Measurements from ENCODE around the gene SNPH.

Gene SNPH

DNA sequence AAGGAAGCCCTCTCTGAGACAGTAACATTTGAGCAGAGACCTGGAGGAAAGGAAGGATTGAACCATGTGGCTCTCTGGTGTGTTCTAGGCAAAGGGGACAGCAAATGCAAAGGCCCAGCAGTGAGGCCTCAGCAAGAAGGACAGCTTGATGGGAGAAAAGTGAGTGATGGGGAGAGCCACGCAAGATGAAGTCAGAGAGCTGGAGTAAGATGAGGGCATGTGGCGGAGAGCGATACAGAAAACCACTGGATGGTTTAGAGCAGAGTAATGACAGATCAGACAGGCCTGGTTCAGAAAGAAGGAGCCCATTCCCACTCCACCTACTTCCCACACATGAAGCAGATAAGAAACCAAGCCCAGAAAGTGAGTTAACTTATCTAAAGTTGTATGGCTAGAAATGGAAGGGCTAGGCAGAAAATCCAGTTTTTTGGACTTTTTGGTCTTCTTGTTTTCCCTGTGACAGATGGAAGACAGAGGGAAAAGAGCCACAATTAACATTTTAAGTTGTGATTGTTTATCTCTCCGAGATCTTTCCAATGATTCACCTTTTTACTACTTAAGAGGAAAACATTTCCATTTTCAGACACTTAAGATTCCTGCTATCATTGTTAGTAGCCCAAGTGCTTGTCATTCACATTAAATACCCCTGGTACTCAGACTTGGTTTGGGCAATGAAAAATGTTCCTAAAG lies 723 bp upstream of the SNPH start:
- DNase-seq (ENCODE audit: low read depth), result no peak

DNA sequence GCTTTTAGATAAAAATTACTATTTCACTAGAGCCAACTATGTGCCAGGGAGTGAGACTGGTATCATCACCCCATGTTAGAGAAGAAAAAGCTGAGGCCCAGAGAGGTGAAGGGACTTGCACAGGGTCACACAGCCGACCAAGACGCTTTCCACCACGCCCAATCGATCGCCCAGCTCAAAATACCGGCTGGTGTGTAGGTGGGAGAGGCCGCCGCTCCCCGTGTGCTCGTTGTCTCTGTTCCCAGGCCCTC lies 253 bp upstream of the SNPH start:
- DNase-seq (ENCODE audit: low read depth), result no peak

DNA sequence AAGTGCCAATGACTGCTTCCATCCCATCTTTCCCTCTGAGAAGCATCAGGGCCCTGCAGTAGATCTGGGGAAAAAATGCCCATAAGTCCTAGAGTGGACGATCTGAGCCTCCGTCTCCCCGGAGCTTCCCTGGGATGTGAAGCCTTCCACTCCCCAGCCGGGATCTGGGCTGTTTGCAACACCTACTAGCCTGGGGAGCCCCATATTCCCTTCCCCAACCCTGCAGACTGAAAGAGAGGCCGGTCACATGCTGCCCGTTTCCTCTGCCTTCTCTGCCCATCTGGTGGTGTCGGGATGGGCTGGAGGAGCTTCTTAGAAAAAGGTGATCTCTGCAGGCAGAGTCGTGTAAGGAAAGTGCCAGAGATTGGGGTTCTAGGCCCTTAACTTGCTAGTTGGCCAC lies 1.1 kb downstream of the SNPH start:
- no peak for DNase-seq (ENCODE audit: low read depth)

DNA sequence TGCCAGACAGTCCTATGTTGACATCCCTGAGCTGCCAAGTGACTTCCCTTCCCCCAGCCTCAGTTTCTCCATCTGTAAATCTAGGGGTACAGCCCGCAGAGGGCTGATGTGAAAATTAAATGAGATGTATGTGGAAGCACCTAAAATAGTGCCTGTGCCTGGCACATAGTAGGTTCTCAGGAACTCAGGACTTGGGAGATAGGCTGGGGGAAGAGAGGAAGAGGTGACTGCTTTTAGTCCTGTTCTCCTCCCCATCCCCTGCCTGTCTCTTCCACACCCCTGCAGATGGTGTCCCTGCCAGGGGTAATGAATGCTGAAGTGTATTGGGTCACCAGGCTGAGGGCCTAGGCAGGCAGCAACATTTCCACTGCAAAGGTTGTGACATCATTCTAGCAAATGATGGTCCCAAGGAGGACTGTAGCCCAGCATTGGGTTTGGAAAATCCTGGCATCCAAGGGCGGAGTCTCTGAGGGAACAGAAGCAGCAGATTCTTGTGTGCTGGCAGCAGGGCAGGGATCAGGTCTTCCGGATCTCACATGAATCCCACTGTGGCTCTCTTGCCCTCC lies 1.8 kb downstream of the SNPH start:
- DNase-seq (ENCODE audit: low read depth), result no peak

DNA sequence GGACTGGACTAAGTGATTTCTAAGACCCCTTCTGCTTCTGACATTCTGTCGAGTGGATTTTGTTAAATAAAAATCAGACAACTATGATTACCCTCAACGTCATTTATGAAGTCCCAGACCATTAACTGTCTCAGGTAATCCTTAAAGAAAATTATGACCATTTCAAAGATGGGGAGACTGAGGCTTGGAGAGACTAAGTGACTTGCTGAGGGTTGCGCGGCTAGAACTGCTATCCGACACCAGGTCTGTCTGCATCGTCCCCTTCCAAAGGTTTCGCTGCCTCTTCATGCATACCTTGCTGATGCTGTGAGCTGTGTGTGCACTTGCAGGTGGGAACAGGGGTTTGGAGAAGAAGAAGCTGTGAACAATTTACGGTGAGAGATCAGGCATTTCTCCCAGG lies 3.1 kb downstream of the SNPH start:
- no peak for DNase-seq (ENCODE audit: low read depth)

DNA sequence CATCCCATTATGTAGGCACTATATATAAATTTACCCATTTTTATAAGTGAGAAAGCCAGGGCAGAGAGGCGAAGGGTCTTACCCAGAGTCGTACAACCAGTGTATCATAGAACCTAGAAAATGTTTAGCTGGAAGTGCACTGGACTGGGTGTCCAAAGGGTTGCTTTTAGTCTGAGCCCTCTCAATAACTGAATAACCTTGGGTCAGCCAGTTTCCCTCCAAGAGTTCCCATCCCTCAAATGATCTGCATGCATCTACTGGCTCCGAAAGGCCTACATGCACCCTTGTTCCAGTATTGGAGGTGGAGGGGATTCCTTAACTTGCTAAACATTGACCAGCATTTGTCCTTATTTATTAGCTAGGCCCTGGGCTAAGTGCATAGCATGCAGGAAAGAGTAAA lies 3.8 kb downstream of the SNPH start:
- no peak for DNase-seq (ENCODE audit: low read depth)

DNA sequence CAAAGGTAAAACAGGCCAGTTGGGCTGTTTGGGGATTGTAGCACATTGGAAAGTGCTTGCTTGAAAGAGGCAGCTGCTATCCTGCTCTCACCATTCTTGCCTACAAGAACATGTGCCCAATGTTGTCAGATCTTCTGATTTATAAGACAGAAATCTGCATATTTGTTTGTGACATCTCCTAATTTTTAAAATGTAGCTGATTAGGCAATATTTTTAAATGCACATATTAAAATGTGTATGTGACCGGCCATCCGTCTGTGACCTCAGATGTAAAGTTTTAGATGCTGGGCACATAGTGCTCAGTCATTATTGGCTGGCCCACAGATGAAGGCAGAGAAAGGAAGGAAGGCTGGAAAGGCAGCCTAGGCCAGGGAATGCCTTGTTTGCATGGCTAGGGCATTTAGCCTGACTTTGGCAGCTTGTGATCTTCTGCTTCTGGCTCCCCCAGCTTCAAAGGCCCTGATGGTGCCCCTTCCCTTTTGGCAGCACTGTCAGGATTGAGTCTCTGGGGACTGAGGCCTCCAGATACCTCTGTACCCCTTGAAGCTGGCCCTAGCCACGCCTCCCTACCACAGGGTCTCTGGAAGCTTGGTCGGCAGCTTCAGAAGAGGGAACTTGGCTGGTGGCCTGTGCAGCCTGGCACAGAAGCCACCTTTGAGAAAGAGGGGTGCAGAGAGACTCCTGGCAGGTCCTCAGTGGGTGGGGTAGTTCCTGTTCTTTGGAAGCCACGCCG lies 6.4 kb downstream of the SNPH start:
- DNase-seq (ENCODE audit: low read depth), result no peak

DNA sequence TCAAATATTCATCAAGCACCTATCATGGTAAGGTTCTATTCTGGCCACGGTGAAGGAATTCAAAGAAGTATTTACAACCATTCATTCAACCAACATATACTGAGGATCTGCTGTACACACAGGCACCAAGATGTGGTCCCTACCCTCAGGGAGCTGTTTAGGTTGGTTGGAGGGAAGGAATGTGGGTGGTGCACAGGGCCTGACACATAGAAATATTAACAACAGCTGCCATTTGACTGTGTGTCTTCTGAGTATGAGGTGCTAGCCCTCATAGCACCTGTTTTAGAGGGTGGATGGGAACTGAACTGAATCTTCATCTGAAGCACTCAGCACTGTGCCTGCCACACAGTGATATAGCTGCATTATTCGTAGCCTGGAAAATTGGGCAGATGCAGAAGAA lies 7.3 kb downstream of the SNPH start:
- DNase-seq (ENCODE audit: low read depth), result no peak

DNA sequence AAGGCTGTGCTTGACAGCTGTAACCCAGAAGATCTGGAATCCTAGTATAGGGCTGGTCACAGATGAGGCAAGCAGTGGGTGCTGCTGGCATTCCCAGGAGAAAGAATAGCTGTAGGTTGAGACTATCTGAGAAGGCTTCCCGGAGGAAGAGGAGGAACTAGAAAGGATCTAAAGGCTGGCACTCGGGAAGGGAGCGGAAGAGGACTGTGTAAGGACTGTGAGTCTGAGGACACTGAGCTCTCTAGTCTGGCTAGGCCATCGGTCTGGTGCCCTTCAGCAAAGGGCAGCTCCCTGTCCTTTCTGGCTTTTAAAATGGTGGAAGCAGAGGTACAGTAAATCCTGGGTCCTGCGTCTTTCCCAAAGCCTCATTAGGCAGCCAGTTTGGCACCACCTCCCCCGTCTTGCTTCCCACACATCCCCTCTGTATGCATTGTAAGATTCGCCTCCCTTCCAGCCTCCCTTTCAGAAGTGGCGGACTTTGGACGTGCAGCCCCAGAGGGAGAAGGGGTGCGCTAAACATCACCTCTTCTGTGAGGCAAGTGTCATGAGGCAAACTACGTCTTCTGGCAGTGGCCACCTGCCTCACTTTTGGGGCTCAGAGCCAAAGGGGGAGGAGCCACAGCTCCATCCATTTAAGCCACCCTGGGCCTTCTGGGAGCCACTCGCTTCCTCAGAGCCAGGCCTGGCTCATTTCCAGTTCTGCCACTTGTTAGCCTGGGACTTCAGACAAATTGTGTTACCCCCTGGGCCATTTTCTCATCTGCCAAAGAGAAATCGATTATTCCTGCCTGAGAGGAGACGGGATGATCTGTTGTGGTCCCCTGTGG lies 8.6 kb downstream of the SNPH start:
- no peak for DNase-seq (ENCODE audit: low read depth)

DNA sequence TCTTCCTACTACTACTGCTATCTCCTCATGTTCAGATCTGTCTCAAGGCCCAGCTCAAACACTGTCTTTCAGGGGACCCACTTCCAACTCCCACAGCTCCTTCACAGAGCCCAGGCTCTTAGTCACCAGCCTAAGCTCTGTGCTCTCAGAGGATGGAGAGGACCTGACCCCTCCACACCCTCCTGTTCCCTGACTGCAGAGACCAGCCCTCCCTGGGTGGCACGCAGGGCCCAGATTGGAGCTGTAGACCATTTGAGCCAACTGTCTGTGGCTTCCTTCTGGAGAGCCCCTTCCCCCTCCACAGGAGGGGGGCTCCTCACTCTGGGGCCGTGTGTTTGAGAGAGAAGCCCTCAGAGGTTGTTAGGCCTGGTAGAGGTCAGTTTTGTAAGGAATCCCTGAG lies 9.8 kb downstream of the SNPH start:
- DNase-seq (ENCODE audit: low read depth), result no peak

DNA sequence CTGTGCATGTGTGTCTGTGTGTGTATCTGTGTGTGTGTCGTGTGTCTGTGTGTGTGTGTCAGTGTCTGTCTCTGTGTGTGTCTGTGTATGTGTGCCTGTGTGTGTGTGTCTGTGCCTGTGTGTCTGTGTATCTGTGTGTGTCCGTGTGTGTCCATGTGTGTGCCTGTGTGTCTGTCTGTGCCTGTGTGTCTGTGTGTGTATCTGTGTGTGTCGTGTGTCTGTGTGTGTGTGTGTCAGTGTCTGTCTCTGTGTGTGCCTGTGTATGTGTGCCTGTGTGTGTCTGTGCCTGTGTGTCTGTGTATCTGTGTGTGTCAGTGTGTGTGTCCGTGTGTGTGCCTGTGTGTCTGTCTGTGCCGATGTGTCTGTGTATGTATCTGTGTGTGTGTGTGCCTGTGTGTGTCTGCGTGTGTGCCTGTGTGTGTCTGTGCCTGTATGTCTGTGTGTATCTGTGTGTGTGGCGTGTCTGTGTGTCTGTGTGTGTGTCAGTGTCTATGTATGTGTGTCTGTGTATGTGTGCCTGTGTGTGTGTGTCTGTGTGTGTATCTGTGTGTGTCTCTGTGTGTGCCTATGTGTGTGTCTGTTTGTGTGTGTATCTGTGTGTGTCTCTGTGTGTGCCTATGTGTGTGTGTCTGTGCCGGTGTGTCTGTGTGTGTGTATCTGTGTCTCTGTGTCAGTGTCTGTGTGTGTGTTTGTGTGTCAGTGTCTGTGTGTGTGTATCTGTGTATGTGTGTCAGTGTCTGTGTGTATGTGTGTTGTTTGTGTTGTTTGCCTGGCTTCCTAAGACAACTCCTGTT lies 11.6 kb downstream of the SNPH start:
- no peak for DNase-seq (ENCODE audit: low read depth)

DNA sequence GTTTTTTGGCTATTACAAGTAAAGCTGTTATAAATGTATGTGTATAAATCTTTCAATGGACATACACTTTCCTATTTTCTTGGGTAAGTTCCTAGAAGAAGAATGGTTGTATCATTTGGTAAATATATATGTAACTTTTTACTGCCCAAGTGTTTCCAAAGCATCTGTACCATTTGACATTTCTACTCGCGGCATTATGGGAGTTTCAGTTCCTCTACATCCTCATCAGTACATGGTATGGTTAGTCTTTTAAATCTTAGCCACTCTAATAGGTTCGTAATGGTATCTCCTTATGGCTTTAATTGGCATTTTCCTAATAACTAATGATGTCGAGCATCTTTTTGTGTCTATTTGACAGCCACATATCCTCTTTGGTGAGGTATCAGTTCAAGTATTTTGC lies 12.9 kb downstream of the SNPH start:
- DNase-seq (ENCODE audit: low read depth), result no peak

DNA sequence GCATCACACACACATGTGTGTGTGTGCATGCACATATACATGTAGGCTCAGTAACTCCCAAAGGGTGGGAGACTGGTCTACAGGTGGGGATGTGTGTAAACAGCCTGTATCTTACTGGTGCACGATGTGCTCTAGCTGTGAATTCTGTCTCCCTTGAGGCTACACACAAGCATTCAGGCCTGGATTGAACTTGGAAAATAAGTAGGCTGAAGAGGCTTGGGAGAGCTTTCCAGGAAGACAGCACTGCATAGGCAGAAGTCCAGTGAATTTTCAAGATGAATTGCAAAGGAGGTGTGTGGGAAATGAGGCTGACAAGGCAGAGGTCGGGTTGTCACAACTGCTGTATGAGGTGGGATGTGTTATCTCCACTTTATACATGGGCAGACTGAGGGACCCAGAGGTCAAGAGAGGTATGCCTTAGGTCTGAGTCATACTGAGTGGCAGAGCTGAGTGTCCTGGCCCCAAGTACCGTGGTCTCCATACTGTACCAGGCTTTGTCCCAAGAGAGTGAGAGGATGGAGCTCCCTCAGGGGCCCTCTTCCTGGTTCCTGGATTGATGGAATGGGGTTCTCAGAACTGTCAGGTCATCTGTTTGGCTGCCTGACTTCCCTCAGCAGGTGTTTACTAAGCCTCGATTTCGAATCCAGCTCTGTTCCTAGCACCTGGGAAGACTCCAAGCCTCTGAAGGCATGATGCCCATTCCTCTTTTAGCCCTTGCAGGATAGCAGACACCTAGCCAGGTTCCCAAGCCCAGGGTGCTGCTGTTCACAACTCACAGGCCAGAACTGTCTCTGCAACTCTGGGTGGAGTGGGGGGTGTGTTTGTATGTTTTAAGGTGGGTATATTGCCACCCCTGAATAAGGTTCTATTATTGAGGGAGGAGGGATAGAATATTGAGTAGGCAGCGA lies 14.4 kb downstream of the SNPH start:
- no peak for DNase-seq (ENCODE audit: low read depth)

DNA sequence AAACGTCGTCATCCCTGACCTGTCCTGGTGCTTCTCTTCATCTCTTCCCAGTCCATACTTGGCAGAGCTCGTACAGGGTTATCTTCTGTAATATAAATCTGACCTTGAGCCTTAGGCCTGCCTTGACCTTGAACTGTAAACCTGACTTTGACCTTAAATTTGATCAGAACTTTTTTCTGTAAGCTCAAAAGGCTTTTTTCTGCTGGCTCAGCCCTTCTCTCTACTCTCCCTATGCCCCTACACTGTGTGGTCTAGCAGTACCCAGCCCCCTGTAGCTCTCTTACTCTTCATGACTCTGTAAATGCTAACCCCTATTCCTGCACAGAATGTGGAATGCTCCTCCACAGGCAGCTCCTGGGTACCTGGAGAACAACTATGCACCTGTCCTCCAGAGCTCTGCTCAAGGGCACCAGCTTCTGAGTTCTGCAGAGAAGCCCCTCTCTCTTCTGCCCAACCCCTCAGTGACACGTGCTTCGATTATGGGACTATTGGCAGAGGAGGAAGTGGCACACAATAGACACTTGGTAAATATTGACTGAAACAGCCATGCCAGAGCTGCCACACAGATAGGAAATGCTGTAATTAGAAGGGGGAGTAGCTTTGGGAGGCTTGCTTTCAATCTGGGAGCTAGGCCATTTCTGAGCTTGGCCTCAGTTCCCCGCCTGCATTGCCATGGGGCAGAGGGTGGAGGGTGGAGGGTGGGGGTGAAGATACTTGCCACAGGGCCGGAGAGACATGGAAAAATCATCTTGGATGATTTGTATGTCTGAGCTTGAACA lies 15.4 kb downstream of the SNPH start:
- DNase-seq (ENCODE audit: low read depth), result no peak

DNA sequence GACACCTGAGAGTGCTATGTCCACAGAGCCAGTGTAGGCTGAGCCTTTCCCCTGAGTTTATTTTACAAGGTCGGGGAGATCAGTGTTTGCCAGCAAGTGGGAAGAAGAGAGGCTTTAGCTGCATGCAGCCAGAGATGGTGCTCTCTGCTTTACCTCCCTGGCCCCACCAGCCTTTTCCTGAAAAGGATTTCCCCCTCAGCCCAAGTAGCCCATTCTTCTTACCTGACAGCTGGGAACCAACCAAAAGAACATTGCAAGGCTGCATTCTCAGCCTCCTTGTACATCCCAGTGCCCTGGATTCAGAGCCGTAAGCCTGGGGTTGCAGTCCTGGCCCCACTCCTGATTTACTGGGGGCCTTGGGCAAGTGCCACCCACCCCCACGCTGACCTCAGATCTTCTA lies 16.9 kb downstream of the SNPH start:
- no peak for DNase-seq (ENCODE audit: low read depth)

DNA sequence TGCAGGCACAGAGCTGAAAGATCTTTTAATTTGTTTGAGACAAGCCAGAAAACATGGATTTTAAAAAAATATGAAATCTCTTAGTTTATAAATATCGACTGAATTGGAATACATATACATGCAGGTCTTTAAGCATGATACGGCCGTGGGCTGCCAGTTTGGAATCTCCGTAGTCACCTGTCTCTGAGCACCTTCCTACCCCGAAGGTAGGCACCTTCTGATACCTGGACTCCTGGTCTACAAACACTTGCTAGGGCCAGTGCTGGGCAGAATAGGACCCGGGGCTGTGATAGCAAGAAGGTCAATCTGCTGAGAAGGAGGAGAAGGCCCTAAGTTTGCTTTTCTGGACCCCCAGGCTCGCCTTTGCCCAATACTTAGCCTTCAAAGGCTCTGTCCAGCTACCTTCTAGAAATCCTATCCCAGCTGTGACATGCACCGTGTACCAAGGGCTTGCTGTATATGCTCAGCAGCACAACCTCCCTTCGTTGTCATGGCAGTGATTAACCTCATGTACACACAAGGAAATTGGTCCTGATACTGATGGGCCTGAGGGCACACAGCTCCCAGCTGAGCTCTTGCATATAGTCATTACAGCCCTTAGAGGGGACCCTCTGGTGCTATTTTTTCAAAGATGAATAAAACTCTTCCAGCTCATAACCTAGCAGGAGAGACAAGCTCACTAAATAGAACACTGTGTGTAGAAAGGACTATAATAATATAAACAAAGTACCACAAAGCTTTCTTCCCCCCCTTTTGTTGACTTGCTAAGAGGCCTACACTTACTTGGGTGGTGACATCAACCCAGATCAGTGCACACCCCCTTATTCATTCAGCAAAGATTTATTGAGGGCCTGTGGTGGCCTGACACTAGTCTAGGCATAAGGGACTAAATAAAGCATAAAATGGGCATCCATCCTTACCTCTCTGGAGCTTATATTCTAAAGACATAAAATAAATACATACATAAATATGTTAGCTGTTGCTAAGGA lies 17.7 kb downstream of the SNPH start:
- no peak for DNase-seq (ENCODE audit: low read depth)

DNA sequence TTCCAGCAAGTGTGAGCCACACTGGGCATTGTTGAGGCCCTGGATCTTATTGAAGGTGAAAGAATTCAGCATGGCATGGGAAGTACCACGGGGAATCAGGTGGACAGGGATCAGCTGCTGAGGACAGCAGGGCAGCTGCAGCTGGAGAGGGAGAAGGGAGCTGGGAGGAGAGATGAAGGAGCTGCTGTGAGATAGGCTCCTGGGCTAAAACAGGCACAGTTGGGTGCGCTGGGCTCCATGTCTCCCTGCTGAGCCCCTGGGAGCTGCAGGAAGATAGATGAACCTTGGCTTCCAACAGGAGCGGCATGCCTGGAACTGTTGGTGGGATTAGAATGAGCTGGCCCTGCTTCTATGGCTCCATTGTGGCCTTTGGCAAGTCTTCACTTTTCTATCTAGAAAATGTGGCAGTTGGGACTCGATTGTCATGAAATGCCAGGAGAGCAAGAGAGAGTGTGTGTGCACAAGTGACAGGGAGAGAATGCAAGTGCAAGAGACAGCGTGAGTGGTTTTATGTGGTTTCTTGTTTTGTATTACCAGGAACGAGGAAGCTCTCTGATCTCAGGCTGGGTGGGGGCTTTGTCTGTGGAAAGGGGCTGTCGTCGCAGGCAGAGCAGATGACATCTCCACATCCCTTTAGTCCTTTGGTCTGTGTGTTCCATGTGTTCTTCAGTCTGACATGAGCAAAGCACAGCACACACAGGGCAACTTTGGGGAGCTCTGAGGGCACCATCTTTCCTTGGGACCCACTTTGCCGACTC lies 20.4 kb downstream of the SNPH start:
- no peak for DNase-seq (ENCODE audit: low read depth)

DNA sequence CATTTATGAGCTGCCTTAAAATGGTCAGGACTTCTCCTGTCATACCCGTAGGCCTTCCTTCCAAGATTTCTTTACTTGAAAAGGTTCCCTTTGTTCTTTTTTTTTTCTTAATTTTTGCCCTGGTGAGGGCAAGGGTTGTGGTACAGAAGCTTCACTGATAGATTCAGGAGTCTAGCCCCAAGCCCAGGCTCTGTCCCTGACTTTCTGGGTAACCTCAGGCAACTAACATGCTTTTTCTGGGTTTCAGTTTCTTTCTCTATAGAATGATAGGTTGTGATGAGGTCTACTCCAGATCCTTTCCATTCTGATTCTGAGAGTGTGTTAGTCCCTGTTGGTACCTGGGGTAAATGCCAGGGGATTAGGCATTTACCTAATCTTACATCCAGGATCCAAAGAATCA lies 21.2 kb downstream of the SNPH start:
- DNase-seq (ENCODE audit: low read depth), result no peak

Measured in stromal cell of bone marrow (primary cell).